ENCODE measurements around the gene PPARGC1A.

- TF ChIP-seq CTCF (IDR thresholded peaks at IDR 0.05) = no peak
- no peak for TF ChIP-seq POLR2AphosphoS5 (IDR thresholded peaks at IDR 0.05)
- TF ChIP-seq POLR2A (IDR thresholded peaks at IDR 0.05) = no peak
- TF ChIP-seq EP300 (IDR thresholded peaks at IDR 0.05) = no peak
These were observed 8.0 kb downstream of the PPARGC1A start for GRCh38 chr4:23881674-23882337.
